A549 (cell line): ENCODE measurements around the gene TFEB. TPM values are rescaled to one million over a fixed set of nuclear protein-coding genes. Genes with fewer than 3 reads are reported as not detected.

Source experiments
- ATAC-seq, 2 experiments: fragments of 200-7000 bp in 1 of 2; fragments of >200 bp in 1 of 2; cut with Nextera tagmentation in 1 of 2; cut with Tn5 transposase in 1 of 2; 3 replicates each; pipeline versions ENCODE4 v1.8.0 to v1.9.1; 2018 to 2020; ENCODE audit warnings: mild to moderate bottlenecking in 1 of 2, moderate library complexity in 1 of 2
- CTCF ChIA-PET: fragments of 300-600 bp; sonication (Branson Sonifier 250); formaldehyde crosslinking; extraction: SDS; loops from one replicate; lab custom pipeline; 2021; ENCODE audit warnings: antibody characterized with exemption, inconsistent platforms; lab: Yijun Ruan, JAX
- POLR2A ChIA-PET: fragments of 350-600 bp; formaldehyde crosslinking; extraction: SDS; loops from one replicate; lab custom pipeline; 2021; ENCODE audit warnings: antibody characterized with exemption, inconsistent platforms; lab: Yijun Ruan, JAX
- DNase-seq, 2 experiments: peaks; one replicate each; pipeline versions ENCODE4 v3.0.0 to v3.0.0-alpha.2; 2011 to 2016; ENCODE audit warnings: low read depth in 1 of 2, low spot score in 1 of 2
- FAIRE-seq: peaks from 2 replicates; lab custom pipeline; 2011; peaks lifted over from hg19 to GRCh38; lab: Jason Lieb, UNC
- H3K27ac ChIP-seq, 2 experiments: fragments of >200 bp; sonication (Bioruptor Twin); formaldehyde crosslinking; 3 replicates each; pipeline ENCODE4 v1.5.1; 2016 to 2017
- H3K4me1 ChIP-seq: fragments of >200 bp; sonication (Bioruptor Twin); formaldehyde crosslinking; 3 replicates; pipeline ENCODE4 v1.6.1; 2016
- H3K4me2 ChIP-seq: fragments of >200 bp; sonication (Bioruptor Twin); formaldehyde crosslinking; 3 replicates; pipeline ENCODE4 v1.6.1; 2016
- H3K4me3 ChIP-seq: fragments of >200 bp; sonication (Bioruptor Twin); formaldehyde crosslinking; 3 replicates; pipeline ENCODE4 v1.5.1; 2016
- H3K9me3 ChIP-seq: fragments of >200 bp; sonication (Bioruptor Twin); formaldehyde crosslinking; 3 replicates; pipeline ENCODE4 v1.6.1; 2016
- ATOH8 ChIP-seq: fragments of 250-450 bp; sonication (Bioruptor Pico); IDR thresholded peaks from 2 replicates; pipeline ENCODE4 v1.5.0; 2020; ENCODE audit warnings: low read depth, mild to moderate bottlenecking, moderate library complexity
- BCL3 ChIP-seq: fragments of >200 bp; sonication (Bioruptor Twin); formaldehyde crosslinking; IDR thresholded peaks from 3 replicates; pipeline ENCODE4 v1.6.1; 2016
- CBX2 ChIP-seq: fragments of 200-600 bp; sonication (generic); IDR thresholded peaks from 2 replicates; pipeline ENCODE4 v1.6.1; 2016; ENCODE audit warnings: low read depth, mild to moderate bottlenecking, borderline replicate concordance
- EHF ChIP-seq: fragments of 250-450 bp; sonication (Bioruptor Pico); IDR thresholded peaks from 2 replicates; pipeline ENCODE4 v1.5.0; 2020; ENCODE audit warnings: mild to moderate bottlenecking
- EHMT2 ChIP-seq: fragments of 200-600 bp; sonication (generic); IDR thresholded peaks from 2 replicates; pipeline ENCODE4 v1.6.1; 2016; ENCODE audit warnings: antibody characterized with exemption, low read depth, mild to moderate bottlenecking, moderate library complexity
- EP300 ChIP-seq, 2 experiments: fragments of >200 bp; sonication (Bioruptor Twin); formaldehyde crosslinking; IDR thresholded peaks; 2 replicates in 1 of 2; 3 replicates in 1 of 2; pipeline ENCODE4 v1.6.1; 2016 to 2017
- ESRRA ChIP-seq: fragments of 150-350 bp; IDR thresholded peaks from 2 replicates; pipeline ENCODE4 v1.6.1; 2014; ENCODE audit warnings: mild to moderate bottlenecking, low read length, borderline replicate concordance
- FOSB ChIP-seq: fragments of 250-450 bp; sonication (Bioruptor Pico); IDR thresholded peaks from 2 replicates; pipeline ENCODE4 v1.5.0; 2020; ENCODE audit warnings: mild to moderate bottlenecking, moderate library complexity
- FOSL2 ChIP-seq, 2 experiments: fragments of 450-650 bp in 1 of 2; fragments of >200 bp in 1 of 2; sonication (Bioruptor Twin) in 1 of 2; formaldehyde crosslinking; IDR thresholded peaks; 2 replicates each; pipeline versions ENCODE4 v1.5.0 to v1.6.1; 2016 to 2020; ENCODE audit warnings: mild to moderate bottlenecking in 1 of 2, moderate library complexity in 1 of 2
- GATA3 ChIP-seq: IDR thresholded peaks from 2 replicates; pipeline ENCODE4 v1.6.1; 2012; ENCODE audit warnings: borderline replicate concordance
- HOXA7 ChIP-seq: fragments of 250-450 bp; sonication (Bioruptor Pico); IDR thresholded peaks from 2 replicates; pipeline ENCODE4 v1.5.0; 2020; ENCODE audit warnings: mild to moderate bottlenecking, moderate library complexity
- HOXB13 ChIP-seq: fragments of 250-450 bp; sonication (Bioruptor Pico); IDR thresholded peaks from 2 replicates; pipeline ENCODE4 v1.5.0; 2020; ENCODE audit warnings: low read depth, mild to moderate bottlenecking, moderate library complexity
- JUN ChIP-seq, 2 experiments: fragments of >200 bp; sonication (Bioruptor Twin); formaldehyde crosslinking; IDR thresholded peaks; 2 replicates in 1 of 2; 3 replicates in 1 of 2; pipeline ENCODE4 v1.6.1; 2016 to 2017
- KDM5A ChIP-seq: fragments of 200-600 bp; sonication (generic); IDR thresholded peaks from 2 replicates; pipeline ENCODE4 v1.6.1; 2016; ENCODE audit warnings: antibody characterized with exemption, mild to moderate bottlenecking
- MAX ChIP-seq: IDR thresholded peaks from 2 replicates; pipeline ENCODE4 v1.6.1; 2012
- MAZ ChIP-seq: fragments of 150-350 bp; IDR thresholded peaks from 2 replicates; pipeline ENCODE4 v1.6.1; 2014; ENCODE audit warnings: antibody characterized with exemption, low read depth, low read length, borderline replicate concordance
- NFE2L2 ChIP-seq: fragments of 150-350 bp; conservative IDR thresholded peaks from 2 replicates; pipeline ENCODE4 v1.6.1; 2014; ENCODE audit warnings: low read length
- NPAS2 ChIP-seq: fragments of 250-450 bp; sonication (Bioruptor Pico); IDR thresholded peaks from 2 replicates; pipeline ENCODE4 v1.8.0; 2022; ENCODE audit warnings: mild to moderate bottlenecking, moderate library complexity, borderline replicate concordance
- NR3C1 ChIP-seq: fragments of >200 bp; sonication (Bioruptor Twin); formaldehyde crosslinking; IDR thresholded peaks from 3 replicates; pipeline ENCODE4 v1.6.1; 2017
- PHF8 ChIP-seq: fragments of 200-600 bp; sonication (generic); IDR thresholded peaks from 2 replicates; pipeline ENCODE4 v1.6.1; 2016; ENCODE audit warnings: low read depth, mild to moderate bottlenecking, antibody characterized with exemption, moderate library complexity, borderline replicate concordance
- POLR2A ChIP-seq: IDR thresholded peaks from 2 replicates; pipeline ENCODE4 v1.6.1; 2012; ENCODE audit warnings: mild to moderate bottlenecking, low read length
- RAD21 ChIP-seq, 2 experiments: fragments of >200 bp in 1 of 2; sonication (Bioruptor Twin) in 1 of 2; formaldehyde crosslinking in 1 of 2; IDR thresholded peaks in 1 of 2; conservative IDR thresholded peaks in 1 of 2; 2 replicates in 1 of 2; 3 replicates in 1 of 2; pipeline ENCODE4 v1.6.1; 2012 to 2018; ENCODE audit warnings: inconsistent platforms in 1 of 2
- RCOR1 ChIP-seq: fragments of 150-350 bp; IDR thresholded peaks from 2 replicates; pipeline ENCODE4 v1.6.1; 2014; ENCODE audit warnings: antibody characterized with exemption, low read length, low read depth
- REST ChIP-seq: fragments of 200-600 bp; sonication (generic); IDR thresholded peaks from 2 replicates; pipeline ENCODE4 v1.6.1; 2016; ENCODE audit warnings: antibody characterized with exemption, mild to moderate bottlenecking, moderate library complexity
- RFX5 ChIP-seq: fragments of 450-650 bp; IDR thresholded peaks from 2 replicates; pipeline ENCODE4 v1.7.1; 2014; ENCODE audit warnings: antibody characterized with exemption, mild to moderate bottlenecking, moderate library complexity
- RNF2 ChIP-seq: fragments of 200-600 bp; sonication (generic); IDR thresholded peaks from 2 replicates; pipeline ENCODE4 v1.6.1; 2016; ENCODE audit warnings: low read depth, mild to moderate bottlenecking, antibody characterized with exemption, moderate library complexity, borderline replicate concordance
- SMC3 ChIP-seq: fragments of >200 bp; sonication (Bioruptor Twin); formaldehyde crosslinking; IDR thresholded peaks from 3 replicates; pipeline ENCODE4 v1.6.1; 2018; ENCODE audit warnings: inconsistent platforms
- TFCP2L1 ChIP-seq: fragments of 250-450 bp; sonication (Bioruptor Pico); IDR thresholded peaks from 2 replicates; pipeline ENCODE4 v1.5.0; 2021; ENCODE audit warnings: mild to moderate bottlenecking
- ZSCAN20 ChIP-seq: fragments of 250-450 bp; sonication (Bioruptor Pico); IDR thresholded peaks from 2 replicates; pipeline ENCODE4 v1.8.0; 2022; ENCODE audit warnings: mild to moderate bottlenecking, moderate library complexity
- WGBS: methylation state at CpG from one replicate; pipeline ENCODE4 v1.1.6; 2017; ENCODE audit errors: missing lambda C conversion rate; 5-methylcytosine and 5-hydroxymethylcytosine counted together
- polyA plus RNA-seq, 4 experiments: library from polyadenylated mRNA; depleted of rRNA in 3 of 4; stranded (reverse); fragments of >200 nt; fragmentation: RNase III in 1 of 4; extraction: RNeasy Plus Mini Kit Qiagen cat#74134 plus additional on column Dnase treatment in 1 of 4; gene quantifications; 2 replicates in 3 of 4; 3 replicates in 1 of 4; pipeline ENCODE4 v1.2.3, GENCODE V29; 2011 to 2017

The TFEB gene
- polyA plus RNA-seq, 2 of the 4 experiments (the other 2 are of a cell fraction), result 3.1 to 6.1 TPM

GRCh38 chr6:41696788-41697187 lies 38.6 kb downstream of the TFEB start:
- POLR2A ChIA-PET, result no interaction called here

GRCh38 chr6:41695825-41696224 lies 39.6 kb downstream of the TFEB start:
- Histone ChIP-seq H3K4me3 (no peak overlapping the region), H3K4me1 (no peaks in the 10 kb centered on the region), H3K27ac (no peak overlapping the region), H3K4me2 (no peak overlapping the region), H3K9me3 (no peaks in the 10 kb centered on the region)
- DNase-seq (no peak), ATAC-seq (no peak), FAIRE-seq (no peak)
- ChIA-PET CTCF (interaction anchor here (1.2 to 4.9 kb wide), 3 partner anchors 10 to 38 kb away, joined by 3 to 32 read pairs (median 31); no protein-coding TSS in a partner anchor), POLR2A (no interaction called here)
- 80% methylated on average over 1 of the region's 6 CpGs for WGBS
- no peak for TF ChIP-seq EP300 (IDR thresholded peaks at IDR 0.05)

More at GRCh38 chr6:41696788-41697187, 38.6 kb downstream of the TFEB start:
- Histone ChIP-seq H3K9me3 (no peaks in the 10 kb centered on the region), H3K27ac (no peak overlapping the region), H3K4me2 (no peak overlapping the region), H3K4me3 (no peak overlapping the region), H3K4me1 (no peaks in the 10 kb centered on the region)
- TF ChIP-seq NFE2L2, result no peak
- no peak for TF ChIP-seq EHMT2
- no peak for TF ChIP-seq KDM5A
- no peak for TF ChIP-seq REST
- TF ChIP-seq NPAS2 (CRISPR knock-in tag), result no peak
- TF ChIP-seq JUN (IDR thresholded peaks at IDR 0.05), result no peak
- TF ChIP-seq SMC3, result no peak
- no peak for TF ChIP-seq POLR2A
- no peak for TF ChIP-seq NR3C1
- TF ChIP-seq HOXA7, result no peak
- no peak for TF ChIP-seq RNF2
- no peak for TF ChIP-seq RAD21 (conservative IDR thresholded peaks at IDR 0.05 in 1 of 2, IDR thresholded peaks at IDR 0.05 in 1 of 2)
- TF ChIP-seq CBX2, result no peak
- TF ChIP-seq HOXB13 (CRISPR knock-in tag), result no peak
- WGBS, result 87% methylated on average over 6 of the region's 6 CpGs
- no peak for FAIRE-seq
- CTCF ChIA-PET, result interaction anchor here (1.2 kb wide), 1 partner anchor 35 kb away, joined by 4 read pairs; no protein-coding TSS in a partner anchor
- no peak for ATAC-seq
- no peak for DNase-seq

GRCh38 chr6:41694815-41695526 lies 40.4 kb downstream of the TFEB start:
- CTCF ChIA-PET, result interaction anchor here (0.8 to 4.9 kb wide), 5 partner anchors 11 to 327 kb away, joined by 3 to 32 read pairs (median 5); no protein-coding TSS in a partner anchor
- Histone ChIP-seq H3K4me3 (no peak overlapping the region), H3K4me2 (no peak overlapping the region), H3K4me1 (no peaks in the 10 kb centered on the region), H3K27ac (no peak overlapping the region), H3K9me3 (no peaks in the 10 kb centered on the region)
- FAIRE-seq (no peak), ATAC-seq (peak; percentile 33 to 46; a peak in 2 of 6 replicates), DNase-seq (no peak)
- POLR2A ChIA-PET, result no interaction called here
- WGBS, result 65% methylated on average over 6 of the region's 6 CpGs
- TF ChIP-seq TFCP2L1 (CRISPR knock-in tag) (no peak), EHMT2 (no peak), EHF (no peak), RCOR1 (no peak), NPAS2 (CRISPR knock-in tag) (no peak), MAX (no peak), SMC3 (no peak), MAZ (no peak), FOSB (CRISPR knock-in tag) (no peak), RFX5 (no peak), ZSCAN20 (no peak), ATOH8 (no peak), ESRRA (no peak), POLR2A (no peak), BCL3 (no peak), GATA3 (no peak), PHF8 (no peak), FOSL2 (IDR thresholded peaks at IDR 0.05) (no peak), FOSL2 (CRISPR knock-in tag; IDR thresholded peaks at IDR 0.05) (no peak)
